GM20000 (cell line): Measurements from ENCODE around the gene MEG3.

Experiments
- DNase-seq: peaks from one replicate; pipeline ENCODE4 v3.0.0; 2012; ENCODE audit warnings: low spot score
- TF ChIP-seq, protein P1 (sequence below): IDR thresholded peaks from 2 replicates; pipeline ENCODE4 v1.5.1; 2012; ENCODE audit warnings: mild to moderate bottlenecking, control low read depth; ENCODE audit errors: extremely low read depth, missing control alignments

MEG3 gene

DNA sequence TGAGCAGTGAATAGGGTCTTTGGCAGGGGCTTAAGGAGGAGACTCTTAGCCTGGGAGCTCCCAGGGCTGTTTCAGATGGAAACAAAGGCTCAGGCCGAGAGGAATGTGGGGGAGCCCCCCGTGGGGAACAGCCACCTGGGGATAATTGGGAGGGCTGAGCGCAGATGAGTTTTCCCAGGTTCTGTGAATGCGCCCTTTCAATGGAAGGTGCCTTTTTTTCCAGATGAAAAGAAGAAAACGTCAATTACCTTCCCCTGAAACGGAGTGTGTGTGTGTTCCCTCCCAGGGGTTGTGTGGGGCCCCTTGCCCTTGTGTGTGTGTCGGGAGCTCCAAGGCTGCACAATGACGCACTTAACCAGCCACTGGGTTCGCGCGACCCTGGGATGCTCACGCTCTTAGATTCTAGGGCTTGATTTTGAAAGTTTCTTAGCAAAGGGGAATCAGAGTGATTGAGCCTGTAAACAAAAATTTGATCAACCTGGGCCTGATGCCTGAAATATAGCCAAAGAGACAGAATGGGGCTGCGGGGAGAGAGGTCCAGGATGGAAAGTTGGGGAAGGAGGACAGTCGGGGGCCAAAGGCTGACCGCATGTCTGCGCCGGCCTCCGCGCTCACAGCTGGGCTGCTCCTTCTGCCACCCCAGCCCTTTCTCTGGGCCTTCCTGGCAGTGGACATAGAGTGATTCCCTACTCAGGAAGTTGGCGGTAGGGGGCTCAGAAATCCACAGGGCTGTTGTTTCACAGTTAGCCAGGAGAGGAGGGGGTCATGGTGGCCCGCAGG lies 14.6 kb downstream of the MEG3 start:
- no peak for DNase-seq
- TF ChIP-seq, protein P1, sequence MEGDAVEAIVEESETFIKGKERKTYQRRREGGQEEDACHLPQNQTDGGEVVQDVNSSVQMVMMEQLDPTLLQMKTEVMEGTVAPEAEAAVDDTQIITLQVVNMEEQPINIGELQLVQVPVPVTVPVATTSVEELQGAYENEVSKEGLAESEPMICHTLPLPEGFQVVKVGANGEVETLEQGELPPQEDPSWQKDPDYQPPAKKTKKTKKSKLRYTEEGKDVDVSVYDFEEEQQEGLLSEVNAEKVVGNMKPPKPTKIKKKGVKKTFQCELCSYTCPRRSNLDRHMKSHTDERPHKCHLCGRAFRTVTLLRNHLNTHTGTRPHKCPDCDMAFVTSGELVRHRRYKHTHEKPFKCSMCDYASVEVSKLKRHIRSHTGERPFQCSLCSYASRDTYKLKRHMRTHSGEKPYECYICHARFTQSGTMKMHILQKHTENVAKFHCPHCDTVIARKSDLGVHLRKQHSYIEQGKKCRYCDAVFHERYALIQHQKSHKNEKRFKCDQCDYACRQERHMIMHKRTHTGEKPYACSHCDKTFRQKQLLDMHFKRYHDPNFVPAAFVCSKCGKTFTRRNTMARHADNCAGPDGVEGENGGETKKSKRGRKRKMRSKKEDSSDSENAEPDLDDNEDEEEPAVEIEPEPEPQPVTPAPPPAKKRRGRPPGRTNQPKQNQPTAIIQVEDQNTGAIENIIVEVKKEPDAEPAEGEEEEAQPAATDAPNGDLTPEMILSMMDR, result no peak

DNA sequence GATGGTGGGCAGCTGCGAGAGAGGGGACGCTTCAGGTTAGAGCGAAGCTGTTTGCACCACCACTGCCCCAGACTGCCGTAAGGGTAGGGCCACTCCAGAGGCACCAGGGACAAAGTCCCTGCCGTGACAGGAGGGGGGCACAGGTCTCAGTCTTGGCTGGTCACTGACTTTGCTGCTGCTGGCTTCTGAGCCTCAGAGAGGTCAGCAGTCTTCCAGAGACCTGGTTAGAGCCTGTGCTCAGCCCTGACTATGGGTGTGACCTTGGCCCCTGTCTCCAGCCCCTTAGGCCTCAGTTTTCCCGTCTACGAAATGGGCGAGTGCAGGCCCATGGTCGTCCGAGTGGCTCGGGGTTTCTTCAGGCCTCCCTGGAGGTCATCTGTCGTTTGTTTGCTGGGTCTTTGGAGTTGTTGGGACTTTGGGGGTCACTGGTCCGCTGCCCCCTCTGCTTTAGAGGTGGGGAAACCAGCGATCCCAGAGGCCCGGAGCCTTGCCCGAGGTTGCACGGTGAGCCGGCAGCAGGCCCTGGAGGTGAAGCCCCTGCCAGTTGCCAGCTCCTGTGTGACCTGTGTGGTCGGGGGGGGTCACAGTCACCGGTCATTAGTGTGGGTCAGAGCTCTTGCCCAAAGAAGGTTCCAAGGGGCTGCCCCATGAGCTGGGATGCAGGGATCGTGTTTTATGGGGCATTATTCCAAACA lies 15.3 kb downstream of the MEG3 start:
- no peak for DNase-seq
- TF ChIP-seq, protein P1, result no peak

DNA sequence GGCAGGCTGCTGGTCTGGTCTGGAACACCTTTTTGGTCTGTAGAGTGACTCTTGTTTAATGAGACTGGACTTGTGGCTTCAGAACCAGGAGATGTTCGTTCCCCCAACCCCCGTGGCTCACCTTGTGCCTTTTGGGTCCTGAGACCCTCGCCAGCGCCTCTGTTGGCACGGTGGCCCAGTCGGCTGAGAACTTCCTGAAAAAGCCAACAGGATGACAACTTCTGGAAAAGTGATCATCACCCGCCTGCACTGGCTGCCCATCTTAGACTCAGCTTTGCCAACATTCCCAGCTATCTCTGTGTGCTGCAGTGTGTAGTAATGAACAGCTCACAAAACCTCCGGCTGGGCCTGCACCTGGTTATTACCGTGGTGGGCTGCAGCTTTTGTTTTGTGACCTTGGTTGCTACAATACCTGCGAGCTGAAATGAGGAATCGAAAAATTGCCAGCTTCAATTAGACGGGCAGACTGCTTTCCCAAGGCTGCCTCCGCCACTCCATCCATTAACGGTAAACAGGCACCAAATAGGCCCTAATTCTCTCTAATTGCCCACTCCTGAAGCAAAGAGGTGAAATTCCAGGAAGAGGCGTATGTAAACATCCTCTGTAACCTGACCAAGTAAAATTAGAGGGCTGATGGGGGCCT lies 16.0 kb downstream of the MEG3 start:
- TF ChIP-seq, protein P1, result no peak
- no peak for DNase-seq

DNA sequence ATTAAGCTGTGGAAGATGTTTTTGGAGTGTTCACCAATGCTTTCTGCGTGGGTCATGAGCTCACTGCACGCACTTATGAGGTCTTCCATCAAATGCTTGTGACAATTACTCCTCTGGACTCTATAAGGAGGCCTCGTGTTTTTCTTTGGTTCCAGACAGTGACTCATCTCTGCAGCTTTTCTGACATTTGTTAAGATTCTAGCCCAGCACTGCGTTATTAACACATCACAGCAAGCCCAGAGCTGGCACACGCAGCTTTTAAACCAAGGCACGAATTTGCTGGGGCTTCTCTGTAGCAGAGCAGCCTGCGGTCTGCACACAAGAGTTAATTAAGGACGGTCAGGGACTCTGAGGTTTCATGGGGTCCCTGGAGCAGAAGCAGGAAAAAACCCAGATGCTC lies 16.9 kb downstream of the MEG3 start:
- TF ChIP-seq, protein P1, result no peak
- DNase-seq, result no peak

DNA sequence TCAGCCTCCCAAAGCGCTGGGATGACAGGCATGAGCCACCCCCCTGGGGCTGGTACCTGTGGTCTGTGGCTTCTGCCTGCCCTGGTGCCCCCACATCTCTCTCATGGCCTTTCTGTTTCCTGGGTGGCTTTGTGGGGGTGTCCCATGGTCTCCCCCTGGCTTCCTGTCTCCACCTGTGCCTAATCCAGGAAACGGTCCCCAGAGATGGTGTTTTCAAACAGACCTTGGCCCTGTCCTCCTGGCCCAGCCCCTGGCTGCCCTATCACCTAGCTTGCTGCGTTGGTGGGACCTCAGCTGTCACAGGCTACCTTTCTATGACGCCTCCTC lies 18.1 kb downstream of the MEG3 start:
- DNase-seq, result no peak
- TF ChIP-seq, protein P1, result no peak

DNA sequence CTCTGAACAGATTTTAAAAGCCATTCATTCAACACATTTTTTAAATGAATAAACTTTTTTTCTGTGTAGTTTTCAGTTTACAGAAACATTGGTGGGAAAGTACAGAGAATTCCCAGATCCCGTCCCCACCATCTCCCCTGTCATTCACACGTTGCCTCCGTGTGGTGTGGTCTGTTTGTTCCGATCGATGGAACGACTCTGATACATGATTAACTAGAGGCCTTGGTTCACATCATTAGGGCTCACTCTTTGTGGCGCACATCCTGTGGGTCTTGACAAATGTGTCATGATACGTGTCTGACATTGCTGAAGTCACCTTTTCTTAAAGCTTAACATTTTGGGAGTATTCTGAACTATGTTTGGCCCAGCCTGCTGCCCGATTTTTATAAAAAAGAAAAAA lies 18.5 kb downstream of the MEG3 start:
- no peak for DNase-seq
- TF ChIP-seq, protein P1, result no peak

DNA sequence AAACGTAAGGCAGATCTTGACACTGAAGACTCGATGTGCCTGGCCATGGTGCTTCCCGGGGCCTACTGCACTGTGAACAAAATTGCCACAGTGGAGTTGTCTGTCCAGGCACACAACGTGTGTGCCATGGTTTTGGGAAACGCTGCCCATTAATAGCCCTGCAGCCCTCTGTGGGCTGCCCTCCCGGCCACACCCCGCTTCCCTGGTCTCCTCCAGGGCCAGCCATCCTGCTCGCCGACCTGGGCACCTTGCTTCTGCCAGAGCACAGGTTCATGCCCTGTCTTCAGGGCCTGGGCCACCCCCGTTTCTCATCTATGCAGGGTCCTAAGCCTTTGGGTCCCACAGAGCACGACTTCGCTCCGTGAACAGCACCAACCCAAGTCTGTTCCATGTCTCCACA lies 18.9 kb downstream of the MEG3 start:
- TF ChIP-seq, protein P1, result no peak
- no peak for DNase-seq
